ENCODE measurements around the gene PTPN14. TPM values are rescaled to one million over a fixed set of nuclear protein-coding genes. Genes with fewer than 3 reads are reported as not detected.
A peak's percentile ranks its signal among the peaks of the same experiment; 100 is the strongest.

PTPN14 gene
- total RNA-seq, 1 donor from 2014 or later, result 71.4 TPM

- intact Hi-C loops (cut with micrococcal nuclease), result no loop called here
- DNase-seq (ENCODE audit: low spot score), result no peak
- H3K9me3 Mint-ChIP-seq, result no peaks in the 10 kb centered on the region
- no peak overlapping the region for H3K4me3 Mint-ChIP-seq (ENCODE audit: low read depth)
- peaks cover 38% of the 10 kb centered on the region for H3K4me1 Mint-ChIP-seq (ENCODE audit: low read depth)
- H3K36me3 Mint-ChIP-seq (ENCODE audit: low read depth), result peaks cover 88% of the 10 kb centered on the region
- no peak overlapping the region for H3K27ac Mint-ChIP-seq
- no peaks in the 10 kb centered on the region for H3K27me3 Mint-ChIP-seq (ENCODE audit: low read depth)
These were observed 172.9 kb downstream of the PTPN14 start for GRCh38 chr1:214378492-214378891.

- Mint-ChIP-seq H3K9me3 (no peaks in the 10 kb centered on the region), H3K27ac (no peak overlapping the region), H3K36me3 (ENCODE audit: low read depth) (peaks cover 86% of the 10 kb centered on the region), H3K27me3 (ENCODE audit: low read depth) (no peaks in the 10 kb centered on the region), H3K4me1 (ENCODE audit: low read depth) (peaks cover 38% of the 10 kb centered on the region), H3K4me3 (ENCODE audit: low read depth) (no peak overlapping the region)
- intact Hi-C loops (cut with micrococcal nuclease), result no loop called here
- no peak for DNase-seq (ENCODE audit: low spot score)
These were observed 173.5 kb downstream of the PTPN14 start for GRCh38 chr1:214377886-214378285.

GRCh38 chr1:214377485-214377884 lies 173.9 kb downstream of the PTPN14 start:
- Mint-ChIP-seq H3K9me3 (no peaks in the 10 kb centered on the region), H3K27ac (no peak overlapping the region), H3K36me3 (ENCODE audit: low read depth) (peaks cover 86% of the 10 kb centered on the region), H3K4me3 (ENCODE audit: low read depth) (no peak overlapping the region), H3K4me1 (ENCODE audit: low read depth) (peaks cover 36% of the 10 kb centered on the region), H3K27me3 (ENCODE audit: low read depth) (no peaks in the 10 kb centered on the region)
- DNase-seq (ENCODE audit: low spot score), result no peak
- intact Hi-C loops (cut with micrococcal nuclease), result no loop called here

GRCh38 chr1:214372092-214372491 lies 179.3 kb downstream of the PTPN14 start:
- Mint-ChIP-seq H3K9me3 (no peaks in the 10 kb centered on the region), H3K27ac (peak overlapping the region; percentile 8), H3K4me3 (ENCODE audit: low read depth) (no peak overlapping the region), H3K36me3 (ENCODE audit: low read depth) (peaks cover 84% of the 10 kb centered on the region), H3K27me3 (ENCODE audit: low read depth) (no peaks in the 10 kb centered on the region), H3K4me1 (ENCODE audit: low read depth) (peaks cover 4% of the 10 kb centered on the region)
- intact Hi-C loops (cut with micrococcal nuclease), result no loop called here
- DNase-seq (ENCODE audit: low spot score), result no peak

GRCh38 chr1:214370615-214371014 lies 180.8 kb downstream of the PTPN14 start:
- peaks cover 78% of the 10 kb centered on the region for H3K36me3 Mint-ChIP-seq (ENCODE audit: low read depth)
- H3K27ac Mint-ChIP-seq, result no peak overlapping the region
- no peaks in the 10 kb centered on the region for H3K27me3 Mint-ChIP-seq (ENCODE audit: low read depth)
- H3K9me3 Mint-ChIP-seq, result no peaks in the 10 kb centered on the region
- H3K4me3 Mint-ChIP-seq (ENCODE audit: low read depth), result no peak overlapping the region
- DNase-seq (ENCODE audit: low spot score), result no peak
- intact Hi-C loops (cut with micrococcal nuclease), result no loop called here
- H3K4me1 Mint-ChIP-seq (ENCODE audit: low read depth), result peaks cover 4% of the 10 kb centered on the region

GRCh38 chr1:214369364-214369763 lies 182.0 kb downstream of the PTPN14 start:
- H3K27me3 Mint-ChIP-seq (ENCODE audit: low read depth), result no peaks in the 10 kb centered on the region
- H3K9me3 Mint-ChIP-seq, result no peaks in the 10 kb centered on the region
- peaks cover 73% of the 10 kb centered on the region for H3K36me3 Mint-ChIP-seq (ENCODE audit: low read depth)
- intact Hi-C loops (cut with micrococcal nuclease), result no loop called here
- H3K4me1 Mint-ChIP-seq (ENCODE audit: low read depth), result peaks cover 4% of the 10 kb centered on the region
- no peak overlapping the region for H3K27ac Mint-ChIP-seq
- DNase-seq (ENCODE audit: low spot score), result no peak
- H3K4me3 Mint-ChIP-seq (ENCODE audit: low read depth), result no peak overlapping the region

GRCh38 chr1:214367841-214368240 lies 183.6 kb downstream of the PTPN14 start:
- Mint-ChIP-seq H3K27ac (no peak overlapping the region), H3K27me3 (ENCODE audit: low read depth) (no peaks in the 10 kb centered on the region), H3K9me3 (no peaks in the 10 kb centered on the region), H3K4me3 (ENCODE audit: low read depth) (no peak overlapping the region), H3K36me3 (ENCODE audit: low read depth) (peaks cover 75% of the 10 kb centered on the region), H3K4me1 (ENCODE audit: low read depth) (peaks cover 18% of the 10 kb centered on the region)
- intact Hi-C loops (cut with micrococcal nuclease), result no loop called here
- no peak for DNase-seq (ENCODE audit: low spot score)

GRCh38 chr1:214364786-214365295 lies 186.6 kb downstream of the PTPN14 start:
- DNase-seq (ENCODE audit: low spot score), result no peak
- intact Hi-C loops (cut with micrococcal nuclease), result no loop called here
- Mint-ChIP-seq H3K27ac (no peak overlapping the region), H3K4me3 (ENCODE audit: low read depth) (no peak overlapping the region), H3K9me3 (peaks cover 10% of the 10 kb centered on the region), H3K27me3 (ENCODE audit: low read depth) (no peaks in the 10 kb centered on the region), H3K4me1 (ENCODE audit: low read depth) (peaks cover 44% of the 10 kb centered on the region), H3K36me3 (ENCODE audit: low read depth) (peaks cover 75% of the 10 kb centered on the region)

GRCh38 chr1:214364386-214364785 lies 187.0 kb downstream of the PTPN14 start:
- H3K4me3 Mint-ChIP-seq (ENCODE audit: low read depth), result no peak overlapping the region

GRCh38 chr1:214363386-214363785 lies 188.0 kb downstream of the PTPN14 start:
- no peak for DNase-seq (ENCODE audit: low spot score)
- Mint-ChIP-seq H3K9me3 (peaks cover 10% of the 10 kb centered on the region), H3K27me3 (ENCODE audit: low read depth) (no peaks in the 10 kb centered on the region), H3K27ac (peak overlapping the region; percentile 18), H3K36me3 (ENCODE audit: low read depth) (peaks cover 67% of the 10 kb centered on the region), H3K4me3 (ENCODE audit: low read depth) (no peak overlapping the region), H3K4me1 (ENCODE audit: low read depth) (peaks cover 44% of the 10 kb centered on the region)
- intact Hi-C loops (cut with micrococcal nuclease), result no loop called here

More at GRCh38 chr1:214364386-214364785, 187.0 kb downstream of the PTPN14 start:
- Mint-ChIP-seq H3K27me3 (ENCODE audit: low read depth) (no peaks in the 10 kb centered on the region), H3K9me3 (peaks cover 10% of the 10 kb centered on the region), H3K36me3 (ENCODE audit: low read depth) (peaks cover 75% of the 10 kb centered on the region), H3K27ac (no peak overlapping the region), H3K4me1 (ENCODE audit: low read depth) (peaks cover 44% of the 10 kb centered on the region)
- intact Hi-C loops (cut with micrococcal nuclease), result no loop called here
- no peak for DNase-seq (ENCODE audit: low spot score)

- peak overlapping the region; percentile 1 for H3K27ac Mint-ChIP-seq
- H3K9me3 Mint-ChIP-seq, result peaks cover 10% of the 10 kb centered on the region
- DNase-seq (ENCODE audit: low spot score), result no peak
- H3K4me3 Mint-ChIP-seq (ENCODE audit: low read depth), result no peak overlapping the region
- intact Hi-C loops (cut with micrococcal nuclease), result no loop called here
- H3K36me3 Mint-ChIP-seq (ENCODE audit: low read depth), result peaks cover 70% of the 10 kb centered on the region
- peaks cover 44% of the 10 kb centered on the region for H3K4me1 Mint-ChIP-seq (ENCODE audit: low read depth)
- no peaks in the 10 kb centered on the region for H3K27me3 Mint-ChIP-seq (ENCODE audit: low read depth)
These were observed 189.1 kb downstream of the PTPN14 start for GRCh38 chr1:214362188-214362882.

GRCh38 chr1:214361636-214362035 lies 189.8 kb downstream of the PTPN14 start:
- H3K27ac Mint-ChIP-seq, result no peak overlapping the region

GRCh38 chr1:214360525-214361164 lies 190.8 kb downstream of the PTPN14 start:
- DNase-seq (ENCODE audit: low spot score), result no peak
- no peaks in the 10 kb centered on the region for H3K27me3 Mint-ChIP-seq (ENCODE audit: low read depth)
- peaks cover 10% of the 10 kb centered on the region for H3K9me3 Mint-ChIP-seq
- intact Hi-C loops (cut with micrococcal nuclease), result no loop called here
- peak overlapping the region; percentile 51 for H3K27ac Mint-ChIP-seq
- no peak overlapping the region for H3K4me3 Mint-ChIP-seq (ENCODE audit: low read depth)
- H3K4me1 Mint-ChIP-seq (ENCODE audit: low read depth), result peaks cover 40% of the 10 kb centered on the region
- peaks cover 76% of the 10 kb centered on the region for H3K36me3 Mint-ChIP-seq (ENCODE audit: low read depth)

More at GRCh38 chr1:214361636-214362035, 189.8 kb downstream of the PTPN14 start:
- H3K9me3 Mint-ChIP-seq, result peaks cover 10% of the 10 kb centered on the region
- no peak overlapping the region for H3K4me3 Mint-ChIP-seq (ENCODE audit: low read depth)
- H3K36me3 Mint-ChIP-seq (ENCODE audit: low read depth), result peaks cover 72% of the 10 kb centered on the region
- H3K27me3 Mint-ChIP-seq (ENCODE audit: low read depth), result no peaks in the 10 kb centered on the region
- intact Hi-C loops (cut with micrococcal nuclease), result no loop called here
- H3K4me1 Mint-ChIP-seq (ENCODE audit: low read depth), result peaks cover 44% of the 10 kb centered on the region
- no peak for DNase-seq (ENCODE audit: low spot score)

Measured in activated T-helper 2 cell treated with anti-CD3 and anti-CD28 coated beads, Interferon-gamma antibody, Interleukin-2, Interleukin-4, amounts not matched to agents 10 μg/mL and 5 μg/mL and 100 μg/mL, durations not matched to agents 14 hours and 24 hours and 36 hours (primary cell).